Endothelial cell of umbilical vein (primary cell): Measurements from ENCODE around the gene SIGLEC6.

ENCODE experiments used
- EZH2 ChIP-seq: IDR thresholded peaks from 2 replicates; pipeline ENCODE4 v1.6.1; 2012; ENCODE audit warnings: borderline replicate concordance, low read depth, mild to moderate bottlenecking, moderate library complexity, low read length, inconsistent platforms; ENCODE audit not compliant: severe bottlenecking
- MYC ChIP-seq: IDR thresholded peaks from one replicate; pipeline ENCODE4 v1.6.1; 2011; ENCODE audit warnings: mild to moderate bottlenecking, low read depth, low read length
- POLR2A ChIP-seq: IDR thresholded peaks from 2 replicates; pipeline ENCODE4 v1.6.1; 2012; ENCODE audit warnings: low read depth, mild to moderate bottlenecking, control low read depth, low read length
- POLR2AphosphoS5 ChIP-seq: IDR thresholded peaks from 2 replicates; pipeline ENCODE4 v1.6.1; 2012; ENCODE audit warnings: low read depth, mild to moderate bottlenecking, control low read depth, low read length, moderate library complexity; ENCODE audit not compliant: insufficient read depth
- TF ChIP-seq, protein P1 (sequence below), 2 donors: IDR thresholded peaks; 1 replicate in 1 of 2; 2 replicates in 1 of 2; pipeline ENCODE4 v1.5.1; 2011; ENCODE audit warnings: low read length in 2 of 2, mild to moderate bottlenecking in 2 of 2, moderate library complexity in 2 of 2, control low read depth in 1 of 2, inconsistent platforms in 1 of 2, low read depth in 1 of 2; ENCODE audit not compliant: insufficient read depth in 1 of 2; ENCODE audit errors: extremely low read depth in 1 of 2

DNA sequence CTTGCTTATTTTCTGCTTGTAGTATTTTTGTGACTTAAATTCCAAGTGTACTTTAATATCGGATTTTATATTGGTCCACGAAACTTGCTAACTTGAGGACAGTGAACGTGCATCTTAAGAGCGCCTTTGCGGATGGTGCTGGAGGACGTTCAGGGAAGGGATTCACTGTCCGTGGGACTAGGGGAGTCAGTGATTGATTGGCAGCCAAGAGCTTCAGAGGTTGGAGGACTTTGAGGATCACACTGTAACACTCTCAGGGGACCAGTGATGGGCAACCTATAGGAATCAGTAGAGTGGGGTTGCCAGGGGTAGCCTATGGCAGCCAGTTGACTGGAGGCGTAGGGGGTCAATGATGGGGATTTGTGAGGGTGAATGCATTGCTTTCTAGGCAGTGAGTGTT, 40.1 kb upstream of the SIGLEC6 start:
- TF ChIP-seq POLR2A: no peak
- no peak for TF ChIP-seq EZH2
- TF ChIP-seq, protein P1, sequence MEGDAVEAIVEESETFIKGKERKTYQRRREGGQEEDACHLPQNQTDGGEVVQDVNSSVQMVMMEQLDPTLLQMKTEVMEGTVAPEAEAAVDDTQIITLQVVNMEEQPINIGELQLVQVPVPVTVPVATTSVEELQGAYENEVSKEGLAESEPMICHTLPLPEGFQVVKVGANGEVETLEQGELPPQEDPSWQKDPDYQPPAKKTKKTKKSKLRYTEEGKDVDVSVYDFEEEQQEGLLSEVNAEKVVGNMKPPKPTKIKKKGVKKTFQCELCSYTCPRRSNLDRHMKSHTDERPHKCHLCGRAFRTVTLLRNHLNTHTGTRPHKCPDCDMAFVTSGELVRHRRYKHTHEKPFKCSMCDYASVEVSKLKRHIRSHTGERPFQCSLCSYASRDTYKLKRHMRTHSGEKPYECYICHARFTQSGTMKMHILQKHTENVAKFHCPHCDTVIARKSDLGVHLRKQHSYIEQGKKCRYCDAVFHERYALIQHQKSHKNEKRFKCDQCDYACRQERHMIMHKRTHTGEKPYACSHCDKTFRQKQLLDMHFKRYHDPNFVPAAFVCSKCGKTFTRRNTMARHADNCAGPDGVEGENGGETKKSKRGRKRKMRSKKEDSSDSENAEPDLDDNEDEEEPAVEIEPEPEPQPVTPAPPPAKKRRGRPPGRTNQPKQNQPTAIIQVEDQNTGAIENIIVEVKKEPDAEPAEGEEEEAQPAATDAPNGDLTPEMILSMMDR (IDR thresholded peaks at IDR 0.05; ENCODE audit: extremely low read depth in 1 of 2, insufficient read depth in 1 of 2, low read depth in 1 of 2, low read length in 2 of 2): no peak
- TF ChIP-seq POLR2AphosphoS5: no peak
- no peak for TF ChIP-seq MYC
